Measurements from ENCODE around the gene ZFAND2A. TPM values are rescaled to one million over a fixed set of nuclear protein-coding genes. Genes with fewer than 3 reads are reported as not detected.

ZFAND2A gene
- total and polyA plus RNA-seq, 2 of the 8 experiments (the other 6 are each of a cell fraction or from before 2014, with no cell fraction given), result 16.6 to 20.3 TPM

DNA sequence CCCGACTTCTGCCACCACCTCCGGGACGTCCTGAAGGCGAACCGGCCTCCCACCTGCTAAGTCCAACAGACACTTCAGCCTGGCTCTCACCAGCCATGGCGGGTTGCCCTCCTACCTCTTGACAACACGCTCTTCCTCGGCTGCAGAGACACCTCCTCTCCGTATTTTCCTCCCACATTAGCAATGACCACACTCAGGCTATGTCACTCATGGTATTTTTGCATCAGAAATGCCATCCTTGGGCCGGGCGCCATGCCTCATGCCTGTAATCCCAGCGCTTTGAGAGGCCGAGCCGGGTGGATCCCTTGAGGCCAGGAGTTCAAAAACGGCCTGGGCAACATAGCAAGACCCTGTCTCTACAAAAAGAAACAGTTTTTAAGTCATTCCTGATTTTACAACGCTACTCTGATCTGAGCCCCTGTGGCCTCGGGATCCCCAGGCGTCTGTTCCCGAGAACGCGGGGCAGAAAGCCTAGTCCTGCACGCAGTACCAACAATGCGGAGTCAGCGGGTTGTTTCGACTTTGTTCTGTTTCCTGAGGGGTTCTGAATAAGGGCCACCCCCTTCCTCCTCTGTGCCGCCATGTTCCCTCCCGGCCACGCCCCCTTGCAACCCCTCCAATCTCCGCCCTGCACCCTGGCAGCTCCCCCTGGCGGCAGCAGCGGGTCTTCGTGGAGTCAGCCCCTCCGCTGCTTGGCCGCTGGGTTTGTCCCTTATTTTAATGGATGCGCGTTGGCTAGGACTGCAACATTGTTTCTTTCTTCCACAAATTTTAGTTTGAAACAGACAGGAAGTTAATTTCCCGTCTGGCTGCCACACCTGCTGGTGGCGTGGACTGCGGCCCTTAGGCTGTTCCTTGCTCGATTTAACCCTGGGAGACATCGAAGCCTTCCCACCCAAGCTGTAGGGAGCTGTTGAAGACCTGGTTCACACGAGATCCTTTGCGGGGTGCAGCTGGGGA, 9.7 kb upstream of the ZFAND2A start (continued):
- TF ChIP-seq, protein P1, sequence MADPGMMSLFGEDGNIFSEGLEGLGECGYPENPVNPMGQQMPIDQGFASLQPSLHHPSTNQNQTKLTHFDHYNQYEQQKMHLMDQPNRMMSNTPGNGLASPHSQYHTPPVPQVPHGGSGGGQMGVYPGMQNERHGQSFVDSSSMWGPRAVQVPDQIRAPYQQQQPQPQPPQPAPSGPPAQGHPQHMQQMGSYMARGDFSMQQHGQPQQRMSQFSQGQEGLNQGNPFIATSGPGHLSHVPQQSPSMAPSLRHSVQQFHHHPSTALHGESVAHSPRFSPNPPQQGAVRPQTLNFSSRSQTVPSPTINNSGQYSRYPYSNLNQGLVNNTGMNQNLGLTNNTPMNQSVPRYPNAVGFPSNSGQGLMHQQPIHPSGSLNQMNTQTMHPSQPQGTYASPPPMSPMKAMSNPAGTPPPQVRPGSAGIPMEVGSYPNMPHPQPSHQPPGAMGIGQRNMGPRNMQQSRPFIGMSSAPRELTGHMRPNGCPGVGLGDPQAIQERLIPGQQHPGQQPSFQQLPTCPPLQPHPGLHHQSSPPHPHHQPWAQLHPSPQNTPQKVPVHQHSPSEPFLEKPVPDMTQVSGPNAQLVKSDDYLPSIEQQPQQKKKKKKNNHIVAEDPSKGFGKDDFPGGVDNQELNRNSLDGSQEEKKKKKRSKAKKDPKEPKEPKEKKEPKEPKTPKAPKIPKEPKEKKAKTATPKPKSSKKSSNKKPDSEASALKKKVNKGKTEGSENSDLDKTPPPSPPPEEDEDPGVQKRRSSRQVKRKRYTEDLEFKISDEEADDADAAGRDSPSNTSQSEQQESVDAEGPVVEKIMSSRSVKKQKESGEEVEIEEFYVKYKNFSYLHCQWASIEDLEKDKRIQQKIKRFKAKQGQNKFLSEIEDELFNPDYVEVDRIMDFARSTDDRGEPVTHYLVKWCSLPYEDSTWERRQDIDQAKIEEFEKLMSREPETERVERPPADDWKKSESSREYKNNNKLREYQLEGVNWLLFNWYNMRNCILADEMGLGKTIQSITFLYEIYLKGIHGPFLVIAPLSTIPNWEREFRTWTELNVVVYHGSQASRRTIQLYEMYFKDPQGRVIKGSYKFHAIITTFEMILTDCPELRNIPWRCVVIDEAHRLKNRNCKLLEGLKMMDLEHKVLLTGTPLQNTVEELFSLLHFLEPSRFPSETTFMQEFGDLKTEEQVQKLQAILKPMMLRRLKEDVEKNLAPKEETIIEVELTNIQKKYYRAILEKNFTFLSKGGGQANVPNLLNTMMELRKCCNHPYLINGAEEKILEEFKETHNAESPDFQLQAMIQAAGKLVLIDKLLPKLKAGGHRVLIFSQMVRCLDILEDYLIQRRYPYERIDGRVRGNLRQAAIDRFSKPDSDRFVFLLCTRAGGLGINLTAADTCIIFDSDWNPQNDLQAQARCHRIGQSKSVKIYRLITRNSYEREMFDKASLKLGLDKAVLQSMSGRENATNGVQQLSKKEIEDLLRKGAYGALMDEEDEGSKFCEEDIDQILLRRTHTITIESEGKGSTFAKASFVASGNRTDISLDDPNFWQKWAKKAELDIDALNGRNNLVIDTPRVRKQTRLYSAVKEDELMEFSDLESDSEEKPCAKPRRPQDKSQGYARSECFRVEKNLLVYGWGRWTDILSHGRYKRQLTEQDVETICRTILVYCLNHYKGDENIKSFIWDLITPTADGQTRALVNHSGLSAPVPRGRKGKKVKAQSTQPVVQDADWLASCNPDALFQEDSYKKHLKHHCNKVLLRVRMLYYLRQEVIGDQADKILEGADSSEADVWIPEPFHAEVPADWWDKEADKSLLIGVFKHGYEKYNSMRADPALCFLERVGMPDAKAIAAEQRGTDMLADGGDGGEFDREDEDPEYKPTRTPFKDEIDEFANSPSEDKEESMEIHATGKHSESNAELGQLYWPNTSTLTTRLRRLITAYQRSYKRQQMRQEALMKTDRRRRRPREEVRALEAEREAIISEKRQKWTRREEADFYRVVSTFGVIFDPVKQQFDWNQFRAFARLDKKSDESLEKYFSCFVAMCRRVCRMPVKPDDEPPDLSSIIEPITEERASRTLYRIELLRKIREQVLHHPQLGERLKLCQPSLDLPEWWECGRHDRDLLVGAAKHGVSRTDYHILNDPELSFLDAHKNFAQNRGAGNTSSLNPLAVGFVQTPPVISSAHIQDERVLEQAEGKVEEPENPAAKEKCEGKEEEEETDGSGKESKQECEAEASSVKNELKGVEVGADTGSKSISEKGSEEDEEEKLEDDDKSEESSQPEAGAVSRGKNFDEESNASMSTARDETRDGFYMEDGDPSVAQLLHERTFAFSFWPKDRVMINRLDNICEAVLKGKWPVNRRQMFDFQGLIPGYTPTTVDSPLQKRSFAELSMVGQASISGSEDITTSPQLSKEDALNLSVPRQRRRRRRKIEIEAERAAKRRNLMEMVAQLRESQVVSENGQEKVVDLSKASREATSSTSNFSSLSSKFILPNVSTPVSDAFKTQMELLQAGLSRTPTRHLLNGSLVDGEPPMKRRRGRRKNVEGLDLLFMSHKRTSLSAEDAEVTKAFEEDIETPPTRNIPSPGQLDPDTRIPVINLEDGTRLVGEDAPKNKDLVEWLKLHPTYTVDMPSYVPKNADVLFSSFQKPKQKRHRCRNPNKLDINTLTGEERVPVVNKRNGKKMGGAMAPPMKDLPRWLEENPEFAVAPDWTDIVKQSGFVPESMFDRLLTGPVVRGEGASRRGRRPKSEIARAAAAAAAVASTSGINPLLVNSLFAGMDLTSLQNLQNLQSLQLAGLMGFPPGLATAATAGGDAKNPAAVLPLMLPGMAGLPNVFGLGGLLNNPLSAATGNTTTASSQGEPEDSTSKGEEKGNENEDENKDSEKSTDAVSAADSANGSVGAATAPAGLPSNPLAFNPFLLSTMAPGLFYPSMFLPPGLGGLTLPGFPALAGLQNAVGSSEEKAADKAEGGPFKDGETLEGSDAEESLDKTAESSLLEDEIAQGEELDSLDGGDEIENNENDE (IDR thresholded peaks at IDR 0.05; ENCODE audit: insufficient replicate concordance, low read length), result no peak
- TF ChIP-seq CREB1 (IDR thresholded peaks at IDR 0.05), result peak; percentile 67
- peak; percentile 80 for TF ChIP-seq TAF1 (IDR thresholded peaks at IDR 0.05; ENCODE audit: low read depth, low read length)
- 0 out of 2 replicates have a peak, but pooled peaks have one; percentile 8 for TF ChIP-seq E2F6 (IDR thresholded peaks at IDR 0.05)
- TF ChIP-seq GTF2F1 (IDR thresholded peaks at IDR 0.05; ENCODE audit: borderline replicate concordance, low read depth, low read length), result no peak
- peak; percentile 69; the same call in 1 of the 2 replicates for TF ChIP-seq SP1 (IDR thresholded peaks at IDR 0.05; ENCODE audit: low read depth, low read length)
- TF ChIP-seq GABPA (IDR thresholded peaks at IDR 0.05; ENCODE audit: borderline replicate concordance, insufficient read depth, low read length), result peak; percentile 74; the same call in 1 of the 2 replicates
